OCI-LY1 (cell line): ENCODE results near the gene CRP.

Source experiments
- EZH2 ChIP-seq: fragments of 200-600 bp; sonication (generic), shearing (Covaris generic); IDR thresholded peaks from 2 replicates; pipeline ENCODE4 v1.8.0; 2017; ENCODE audit warnings: borderline replicate concordance, mixed run types, mild to moderate bottlenecking, antibody characterized with exemption, low read length, moderate library complexity, mixed read lengths
- TF ChIP-seq, protein P1 (sequence below): fragments of 200-600 bp; sonication (generic), shearing (Covaris generic); IDR thresholded peaks from 2 replicates; pipeline ENCODE4 v1.5.1; 2017; ENCODE audit warnings: mild to moderate bottlenecking, antibody characterized with exemption, low read length, moderate library complexity, mixed read lengths

DNA sequence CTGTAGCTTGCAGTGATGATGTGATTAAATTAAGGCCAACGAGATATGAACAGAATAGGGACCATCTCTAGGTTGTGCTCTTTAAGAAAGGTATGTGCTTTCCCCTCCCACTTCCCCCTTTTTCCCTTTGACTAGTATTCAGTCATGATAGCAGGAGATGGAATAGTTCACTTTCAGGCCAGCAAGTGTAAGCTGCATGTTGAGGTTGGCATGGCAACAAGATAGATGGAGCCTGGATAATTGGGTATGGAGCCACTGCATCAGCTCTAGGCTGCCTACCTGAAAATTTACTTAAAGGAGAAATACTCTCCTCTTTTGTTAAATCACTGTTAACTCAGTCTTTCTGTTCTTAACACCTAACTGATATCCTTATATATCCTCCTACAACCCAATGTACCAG lies 1.5 kb upstream of the CRP start:
- TF ChIP-seq EZH2: no peak
- TF ChIP-seq, protein P1, sequence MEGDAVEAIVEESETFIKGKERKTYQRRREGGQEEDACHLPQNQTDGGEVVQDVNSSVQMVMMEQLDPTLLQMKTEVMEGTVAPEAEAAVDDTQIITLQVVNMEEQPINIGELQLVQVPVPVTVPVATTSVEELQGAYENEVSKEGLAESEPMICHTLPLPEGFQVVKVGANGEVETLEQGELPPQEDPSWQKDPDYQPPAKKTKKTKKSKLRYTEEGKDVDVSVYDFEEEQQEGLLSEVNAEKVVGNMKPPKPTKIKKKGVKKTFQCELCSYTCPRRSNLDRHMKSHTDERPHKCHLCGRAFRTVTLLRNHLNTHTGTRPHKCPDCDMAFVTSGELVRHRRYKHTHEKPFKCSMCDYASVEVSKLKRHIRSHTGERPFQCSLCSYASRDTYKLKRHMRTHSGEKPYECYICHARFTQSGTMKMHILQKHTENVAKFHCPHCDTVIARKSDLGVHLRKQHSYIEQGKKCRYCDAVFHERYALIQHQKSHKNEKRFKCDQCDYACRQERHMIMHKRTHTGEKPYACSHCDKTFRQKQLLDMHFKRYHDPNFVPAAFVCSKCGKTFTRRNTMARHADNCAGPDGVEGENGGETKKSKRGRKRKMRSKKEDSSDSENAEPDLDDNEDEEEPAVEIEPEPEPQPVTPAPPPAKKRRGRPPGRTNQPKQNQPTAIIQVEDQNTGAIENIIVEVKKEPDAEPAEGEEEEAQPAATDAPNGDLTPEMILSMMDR: no peak
